ENCODE results near the gene GPHN.
"Not testable (repeated sequence)": the region's sequence is repeated elsewhere in the genome, so short reads cannot be mapped to it uniquely, and the experiment has no call there.

The GPHN gene

GRCh38 chr14:66837436-66837835 lies 329.5 kb downstream of the GPHN start:
- H3K27me3 ChIP-seq (ENCODE audit: control insufficient read depth, insufficient read depth, low read length); H3K36me3 ChIP-seq (ENCODE audit: control insufficient read depth, insufficient read depth, low read length); DNase-seq (ENCODE audit: low read depth, low spot score); H3K27ac ChIP-seq (ENCODE audit: low read length); H3K9me3 ChIP-seq (ENCODE audit: control insufficient read depth, insufficient read depth, low read length); H3K4me1 ChIP-seq (ENCODE audit: control insufficient read depth, insufficient read depth, low read length); H3K4me3 ChIP-seq (ENCODE audit: low read length): not testable (repeated sequence)
- no CpG with 5 or more reads among the region's 2 CpGs for WGBS (ENCODE audit: insufficient coverage, insufficient read length)

- Histone ChIP-seq H3K4me1 (ENCODE audit: control insufficient read depth, insufficient read depth, low read length) (no peaks in the 10 kb centered on the region), H3K36me3 (ENCODE audit: control insufficient read depth, insufficient read depth, low read length) (no peaks in the 10 kb centered on the region), H3K27ac (ENCODE audit: low read length) (no peak overlapping the region), H3K9me3 (ENCODE audit: control insufficient read depth, insufficient read depth, low read length) (no peaks in the 10 kb centered on the region; the same call in 1 of the 2 replicates), H3K27me3 (ENCODE audit: control insufficient read depth, insufficient read depth, low read length) (no peaks in the 10 kb centered on the region), H3K4me3 (ENCODE audit: low read length) (no peak overlapping the region)
- no peak for DNase-seq (ENCODE audit: low read depth, low spot score)
- no CpG with 5 or more reads among the region's 1 CpG for WGBS (ENCODE audit: insufficient coverage, insufficient read length)
These were observed 335.1 kb downstream of the GPHN start for GRCh38 chr14:66842911-66843512.

DNA sequence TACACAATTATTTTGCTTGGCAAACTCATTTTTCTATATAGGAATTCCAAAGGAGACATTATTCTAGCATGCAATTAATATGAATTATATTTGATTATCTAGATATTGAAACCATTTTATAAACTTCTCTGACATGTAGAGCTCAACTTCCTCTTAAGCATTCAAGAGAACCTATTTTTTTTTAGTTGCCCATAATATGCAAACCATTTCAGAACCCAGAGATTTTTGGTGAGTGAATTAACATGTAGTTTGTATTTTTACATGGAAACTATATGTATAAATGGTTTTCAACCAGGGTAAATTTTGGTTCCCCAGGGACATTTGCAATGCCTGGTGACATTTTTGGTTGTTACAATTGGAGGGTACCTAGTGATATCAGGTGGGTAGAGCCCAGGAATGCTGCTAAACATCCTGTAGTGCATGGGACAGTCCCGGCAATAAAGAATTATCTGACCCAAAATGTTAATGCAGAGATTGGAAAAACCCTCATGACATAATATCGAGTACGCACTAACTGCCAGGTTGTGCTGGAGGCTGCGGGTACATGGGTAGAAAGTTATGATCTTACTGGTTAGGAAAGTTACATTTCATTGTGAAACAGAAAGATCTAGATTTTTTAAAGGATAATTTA lies 342.4 kb downstream of the GPHN start:
- H3K9me3 ChIP-seq (ENCODE audit: control insufficient read depth, insufficient read depth, low read length): no peaks in the 10 kb centered on the region
- H3K27ac ChIP-seq (ENCODE audit: low read length): no peak overlapping the region
- no peak for DNase-seq (ENCODE audit: low read depth, low spot score)
- no peaks in the 10 kb centered on the region for H3K4me1 ChIP-seq (ENCODE audit: control insufficient read depth, insufficient read depth, low read length)
- no peaks in the 10 kb centered on the region for H3K27me3 ChIP-seq (ENCODE audit: control insufficient read depth, insufficient read depth, low read length)
- WGBS (ENCODE audit: insufficient coverage, insufficient read length): no CpG with 5 or more reads among the region's 4 CpGs
- no peaks in the 10 kb centered on the region for H3K36me3 ChIP-seq (ENCODE audit: control insufficient read depth, insufficient read depth, low read length)
- no peak overlapping the region for H3K4me3 ChIP-seq (ENCODE audit: low read length)

- DNase-seq (ENCODE audit: low read depth, low spot score): no peak
- no peaks in the 10 kb centered on the region for H3K9me3 ChIP-seq (ENCODE audit: control insufficient read depth, insufficient read depth, low read length)
- H3K27ac ChIP-seq (ENCODE audit: low read length): no peak overlapping the region
- H3K4me3 ChIP-seq (ENCODE audit: low read length): no peak overlapping the region
- no peaks in the 10 kb centered on the region for H3K36me3 ChIP-seq (ENCODE audit: control insufficient read depth, insufficient read depth, low read length)
- H3K27me3 ChIP-seq (ENCODE audit: control insufficient read depth, insufficient read depth, low read length): no peaks in the 10 kb centered on the region
- WGBS (ENCODE audit: insufficient coverage, insufficient read length): no CpG with 5 or more reads among the region's 3 CpGs
- H3K4me1 ChIP-seq (ENCODE audit: control insufficient read depth, insufficient read depth, low read length): no peaks in the 10 kb centered on the region
These were observed 345.4 kb downstream of the GPHN start for GRCh38 chr14:66853311-66853710.

- DNase-seq (ENCODE audit: low read depth, low spot score): no peak
- Histone ChIP-seq H3K36me3 (ENCODE audit: control insufficient read depth, insufficient read depth, low read length) (no peaks in the 10 kb centered on the region), H3K4me1 (ENCODE audit: control insufficient read depth, insufficient read depth, low read length) (no peaks in the 10 kb centered on the region), H3K27me3 (ENCODE audit: control insufficient read depth, insufficient read depth, low read length) (no peaks in the 10 kb centered on the region), H3K4me3 (ENCODE audit: low read length) (no peak overlapping the region), H3K27ac (ENCODE audit: low read length) (no peak overlapping the region), H3K9me3 (ENCODE audit: control insufficient read depth, insufficient read depth, low read length) (no peaks in the 10 kb centered on the region)
- no CpG with 5 or more reads among the region's 4 CpGs for WGBS (ENCODE audit: insufficient coverage, insufficient read length)
These were observed 349.9 kb downstream of the GPHN start for GRCh38 chr14:66857867-66858266.

DNA sequence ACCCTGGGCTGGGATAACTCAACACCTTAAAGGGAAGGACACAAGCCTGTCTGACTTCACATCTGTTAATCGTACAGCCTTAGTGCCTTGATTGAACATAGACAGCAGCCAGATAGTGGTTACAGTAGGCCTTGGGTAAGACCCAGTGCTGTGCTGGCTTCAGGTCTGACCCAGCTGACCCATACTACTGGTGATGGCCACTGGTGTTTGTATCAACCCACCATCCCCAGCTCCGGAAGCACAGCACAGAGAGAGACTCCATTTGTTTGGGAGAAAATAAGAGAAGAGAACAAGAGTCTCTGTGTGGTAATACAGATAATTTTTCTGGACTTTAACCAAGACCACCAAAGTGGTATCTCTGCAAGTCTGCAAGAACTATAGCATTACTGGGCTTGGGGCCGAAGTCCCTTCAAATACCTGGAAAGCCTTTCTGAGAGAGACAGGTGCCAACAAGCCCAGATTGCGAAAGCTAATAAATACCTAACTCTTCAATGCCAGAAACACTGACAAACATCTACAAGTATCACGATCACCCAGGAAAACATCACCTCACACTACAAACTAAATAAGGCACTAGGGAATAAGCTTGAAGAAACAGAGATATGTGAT lies 351.2 kb downstream of the GPHN start:
- no peak overlapping the region for H3K4me3 ChIP-seq (ENCODE audit: low read length)
- no peaks in the 10 kb centered on the region for H3K4me1 ChIP-seq (ENCODE audit: control insufficient read depth, insufficient read depth, low read length)
- no peak overlapping the region for H3K27ac ChIP-seq (ENCODE audit: low read length)
- no peaks in the 10 kb centered on the region for H3K36me3 ChIP-seq (ENCODE audit: control insufficient read depth, insufficient read depth, low read length)
- no peaks in the 10 kb centered on the region for H3K27me3 ChIP-seq (ENCODE audit: control insufficient read depth, insufficient read depth, low read length)
- no CpG with 5 or more reads among the region's 5 CpGs for WGBS (ENCODE audit: insufficient coverage, insufficient read length)
- no peak for DNase-seq (ENCODE audit: low read depth, low spot score)
- H3K9me3 ChIP-seq (ENCODE audit: control insufficient read depth, insufficient read depth, low read length): no peaks in the 10 kb centered on the region

GRCh38 chr14:66881596-66881995 lies 373.6 kb downstream of the GPHN start:
- H3K27me3 ChIP-seq (ENCODE audit: control insufficient read depth, insufficient read depth, low read length): no peaks in the 10 kb centered on the region
- H3K36me3 ChIP-seq (ENCODE audit: control insufficient read depth, insufficient read depth, low read length): no peaks in the 10 kb centered on the region
- no peak for DNase-seq (ENCODE audit: low read depth, low spot score)
- no peak overlapping the region for H3K27ac ChIP-seq (ENCODE audit: low read length)
- H3K4me3 ChIP-seq (ENCODE audit: low read length): no peak overlapping the region
- H3K4me1 ChIP-seq (ENCODE audit: control insufficient read depth, insufficient read depth, low read length): no peaks in the 10 kb centered on the region
- no peaks in the 10 kb centered on the region for H3K9me3 ChIP-seq (ENCODE audit: control insufficient read depth, insufficient read depth, low read length)

- no peaks in the 10 kb centered on the region for H3K27me3 ChIP-seq (ENCODE audit: control insufficient read depth, insufficient read depth, low read length)
- no CpG with 5 or more reads among the region's 2 CpGs for WGBS (ENCODE audit: insufficient coverage, insufficient read length)
- H3K4me1 ChIP-seq (ENCODE audit: control insufficient read depth, insufficient read depth, low read length): no peaks in the 10 kb centered on the region
- DNase-seq (ENCODE audit: low read depth, low spot score): no peak
- no peak overlapping the region for H3K27ac ChIP-seq (ENCODE audit: low read length)
- H3K9me3 ChIP-seq (ENCODE audit: control insufficient read depth, insufficient read depth, low read length): no peaks in the 10 kb centered on the region
- no peak overlapping the region for H3K4me3 ChIP-seq (ENCODE audit: low read length)
- H3K36me3 ChIP-seq (ENCODE audit: control insufficient read depth, insufficient read depth, low read length): no peaks in the 10 kb centered on the region
These were observed 376.2 kb downstream of the GPHN start for GRCh38 chr14:66884149-66884548.

DNA sequence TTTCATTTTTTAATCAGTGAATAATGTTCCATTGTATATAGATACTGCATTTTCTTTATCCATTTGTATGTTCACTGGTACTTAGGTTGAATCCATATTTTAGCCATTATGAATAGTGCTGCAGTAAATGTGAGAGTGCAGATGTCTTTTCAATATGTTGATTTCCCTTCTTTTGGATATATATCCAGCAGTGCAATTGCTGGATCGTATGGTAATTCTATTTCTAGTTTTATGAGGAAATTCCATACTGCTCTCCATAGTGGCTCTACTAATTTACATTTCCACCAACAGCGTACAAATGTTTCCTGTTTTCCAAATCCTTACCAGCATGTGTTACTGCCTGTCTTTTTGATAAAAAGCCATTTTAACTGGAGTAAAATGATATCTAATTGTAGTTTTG lies 392.8 kb downstream of the GPHN start:
- DNase-seq (ENCODE audit: low read depth, low spot score): no peak
- no CpG with 5 or more reads among the region's 2 CpGs for whole genome bisulfite sequencing (ENCODE audit: insufficient coverage, insufficient read length)

GRCh38 chr14:66910311-66910840 lies 402.4 kb downstream of the GPHN start:
- no peaks in the 10 kb centered on the region for H3K27me3 ChIP-seq (ENCODE audit: control insufficient read depth, insufficient read depth, low read length)
- no CpG with 5 or more reads among the region's 1 CpG for WGBS (ENCODE audit: insufficient coverage, insufficient read length)
- no peak overlapping the region for H3K27ac ChIP-seq (ENCODE audit: low read length)
- H3K4me1 ChIP-seq (ENCODE audit: control insufficient read depth, insufficient read depth, low read length): no peaks in the 10 kb centered on the region
- DNase-seq (ENCODE audit: low read depth, low spot score): no peak
- no peaks in the 10 kb centered on the region for H3K9me3 ChIP-seq (ENCODE audit: control insufficient read depth, insufficient read depth, low read length)
- no peaks in the 10 kb centered on the region for H3K36me3 ChIP-seq (ENCODE audit: control insufficient read depth, insufficient read depth, low read length)
- H3K4me3 ChIP-seq (ENCODE audit: low read length): no peak overlapping the region

More for the DNA sequence above, 392.8 kb downstream of the GPHN start:
- no peak overlapping the region for H3K4me3 ChIP-seq (ENCODE audit: low read length)
- no peaks in the 10 kb centered on the region for H3K4me1 ChIP-seq (ENCODE audit: control insufficient read depth, insufficient read depth, low read length)
- no peaks in the 10 kb centered on the region for H3K27me3 ChIP-seq (ENCODE audit: control insufficient read depth, insufficient read depth, low read length)
- H3K36me3 ChIP-seq (ENCODE audit: control insufficient read depth, insufficient read depth, low read length): no peaks in the 10 kb centered on the region
- H3K9me3 ChIP-seq (ENCODE audit: control insufficient read depth, insufficient read depth, low read length): no peaks in the 10 kb centered on the region
- H3K27ac ChIP-seq (ENCODE audit: low read length): no peak overlapping the region

Measured in iPS DF 6.9 (cell line).